Measurements from ENCODE around the gene DDX20.

DDX20 gene

GRCh38 chr1:111725192-111725591 is 30.5 kb upstream of the DDX20 start:
- H3K27ac ChIP-seq: no peak overlapping the region
- TF ChIP-seq, protein P1, sequence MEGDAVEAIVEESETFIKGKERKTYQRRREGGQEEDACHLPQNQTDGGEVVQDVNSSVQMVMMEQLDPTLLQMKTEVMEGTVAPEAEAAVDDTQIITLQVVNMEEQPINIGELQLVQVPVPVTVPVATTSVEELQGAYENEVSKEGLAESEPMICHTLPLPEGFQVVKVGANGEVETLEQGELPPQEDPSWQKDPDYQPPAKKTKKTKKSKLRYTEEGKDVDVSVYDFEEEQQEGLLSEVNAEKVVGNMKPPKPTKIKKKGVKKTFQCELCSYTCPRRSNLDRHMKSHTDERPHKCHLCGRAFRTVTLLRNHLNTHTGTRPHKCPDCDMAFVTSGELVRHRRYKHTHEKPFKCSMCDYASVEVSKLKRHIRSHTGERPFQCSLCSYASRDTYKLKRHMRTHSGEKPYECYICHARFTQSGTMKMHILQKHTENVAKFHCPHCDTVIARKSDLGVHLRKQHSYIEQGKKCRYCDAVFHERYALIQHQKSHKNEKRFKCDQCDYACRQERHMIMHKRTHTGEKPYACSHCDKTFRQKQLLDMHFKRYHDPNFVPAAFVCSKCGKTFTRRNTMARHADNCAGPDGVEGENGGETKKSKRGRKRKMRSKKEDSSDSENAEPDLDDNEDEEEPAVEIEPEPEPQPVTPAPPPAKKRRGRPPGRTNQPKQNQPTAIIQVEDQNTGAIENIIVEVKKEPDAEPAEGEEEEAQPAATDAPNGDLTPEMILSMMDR (IDR thresholded peaks at IDR 0.05): no peak
- no peak for TF ChIP-seq ZFX (IDR thresholded peaks at IDR 0.05; ENCODE audit: borderline replicate concordance)

DNA sequence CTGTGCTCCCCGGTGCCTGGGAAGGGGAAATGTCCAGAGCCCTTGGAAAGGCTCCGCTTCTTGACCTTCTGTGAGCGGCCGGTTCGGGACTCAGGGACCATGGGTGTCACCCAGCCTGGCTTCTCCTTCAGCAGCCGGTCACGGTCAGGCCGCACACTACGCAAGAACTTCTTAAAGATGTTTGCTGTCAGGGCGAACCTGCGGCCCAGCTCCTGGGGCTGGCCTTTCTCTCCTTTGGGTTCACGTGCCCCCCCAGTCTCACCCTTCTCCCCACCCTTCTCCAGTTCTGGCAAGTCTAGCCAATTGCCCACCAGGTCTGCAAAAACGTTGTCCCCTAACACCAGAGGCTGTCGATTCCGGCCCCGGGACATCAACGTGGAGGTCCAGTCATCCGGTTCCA is 28.6 kb upstream of the DDX20 start:
- TF ChIP-seq, protein P1 (IDR thresholded peaks at IDR 0.05): no peak
- TF ChIP-seq ZFX (IDR thresholded peaks at IDR 0.05; ENCODE audit: borderline replicate concordance): no peak
- H3K27ac ChIP-seq: no peak overlapping the region

DNA sequence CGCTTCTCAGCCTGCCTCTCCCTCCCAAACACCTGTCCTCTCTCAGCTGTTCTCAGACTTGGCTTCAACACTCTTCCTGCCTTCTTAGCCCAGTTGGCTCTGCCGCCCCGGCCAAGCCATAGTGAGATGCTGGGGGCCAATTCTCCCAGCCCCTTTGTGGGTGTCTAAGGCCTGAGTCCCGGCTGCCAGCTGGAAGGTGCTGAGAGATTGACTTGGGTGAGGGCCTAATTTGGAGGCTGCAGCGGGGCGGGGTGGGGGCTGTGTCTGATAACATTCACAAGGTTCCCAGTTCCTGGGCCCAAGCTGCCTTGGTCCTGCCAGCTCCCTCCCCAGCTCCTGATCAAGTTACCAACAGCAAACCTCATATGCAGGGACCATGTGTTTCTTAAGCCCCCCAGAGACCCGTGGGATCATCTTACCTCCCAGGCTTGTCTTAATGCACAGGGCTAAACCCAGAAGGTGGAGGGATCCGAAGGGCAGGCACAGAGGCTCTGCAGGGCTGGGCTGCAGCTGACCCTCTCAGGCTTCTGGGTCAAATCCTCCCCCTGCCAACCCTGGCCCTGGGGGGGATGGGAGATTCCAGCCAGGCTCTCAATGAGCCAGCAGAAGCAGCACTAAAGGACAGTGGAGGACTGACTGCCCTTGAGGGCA is 26.3 kb upstream of the DDX20 start:
- H3K27ac ChIP-seq: no peak overlapping the region

DNA sequence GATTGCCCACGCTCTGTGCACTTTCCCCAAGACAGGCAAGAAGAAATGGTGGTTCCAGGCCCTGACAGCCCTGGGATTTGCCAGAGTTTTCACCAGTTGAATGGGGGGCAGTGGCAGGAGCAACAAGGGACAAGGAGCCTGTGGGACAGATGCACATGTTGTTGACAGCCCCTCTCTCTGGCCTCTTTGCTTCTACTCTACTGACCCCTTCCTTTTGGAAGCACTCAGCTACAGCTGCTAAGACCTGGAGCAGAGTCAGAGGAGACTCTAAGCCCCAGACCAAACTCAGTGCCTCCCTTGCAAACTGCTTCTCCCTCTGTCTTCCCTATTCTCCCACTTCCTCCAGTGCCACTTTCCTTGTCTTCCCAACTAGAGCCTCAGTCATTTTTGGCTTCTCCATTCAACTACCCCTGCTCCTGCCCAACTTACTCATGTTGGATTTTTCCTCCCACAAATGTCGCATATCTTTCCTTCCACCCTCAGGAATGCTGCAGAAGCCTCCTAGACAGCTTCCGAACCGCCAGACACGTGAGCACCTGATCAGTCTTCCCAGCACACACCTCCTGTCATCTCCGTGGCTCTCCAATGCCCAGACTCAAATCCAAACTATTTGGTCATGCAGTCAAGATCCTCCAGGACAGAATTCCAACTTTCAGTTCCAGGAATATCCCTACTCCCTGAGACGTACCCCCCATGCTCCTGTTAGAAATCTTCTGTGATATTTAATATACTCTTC is 25.6 kb upstream of the DDX20 start:
- TF ChIP-seq, protein P1 (IDR thresholded peaks at IDR 0.05): no peak
- no peak for TF ChIP-seq ZFX (IDR thresholded peaks at IDR 0.05; ENCODE audit: borderline replicate concordance)
- no peak overlapping the region for H3K27ac ChIP-seq

More for the DNA sequence above, 26.3 kb upstream of the DDX20 start:
- TF ChIP-seq ZFX (IDR thresholded peaks at IDR 0.05; ENCODE audit: borderline replicate concordance): no peak

- no peak for TF ChIP-seq ZFX (IDR thresholded peaks at IDR 0.05; ENCODE audit: borderline replicate concordance)
- TF ChIP-seq, protein P1 (IDR thresholded peaks at IDR 0.05): no peak
- H3K27ac ChIP-seq: no peak overlapping the region
Measured at GRCh38 chr1:111730706-111731105, 25.0 kb upstream of the DDX20 start.

GRCh38 chr1:111731956-111732355 is 23.7 kb upstream of the DDX20 start:
- H3K27ac ChIP-seq: no peak overlapping the region
- TF ChIP-seq, protein P1 (IDR thresholded peaks at IDR 0.05): no peak
- TF ChIP-seq ZFX (IDR thresholded peaks at IDR 0.05; ENCODE audit: borderline replicate concordance): no peak

DNA sequence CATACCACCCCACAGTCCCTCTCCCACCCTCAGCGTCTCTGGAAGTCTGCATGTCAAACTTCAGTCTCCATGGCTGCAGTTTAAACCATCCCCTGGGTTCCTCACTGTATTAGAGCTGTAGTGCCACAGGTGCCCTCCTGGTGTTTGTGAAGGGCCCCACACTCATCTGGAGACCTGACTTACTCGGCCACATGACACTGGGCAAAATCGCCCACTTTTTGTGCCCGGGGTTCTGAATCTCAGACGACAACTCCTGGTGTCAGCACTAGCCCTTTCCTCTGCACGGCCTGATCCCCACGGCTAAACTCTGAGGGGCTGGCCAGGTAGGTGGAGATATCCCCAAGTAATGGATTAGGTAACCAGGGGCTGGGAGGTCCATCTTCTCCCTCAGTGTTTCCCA is 23.0 kb upstream of the DDX20 start:
- H3K27ac ChIP-seq: no peak overlapping the region
- no peak for TF ChIP-seq ZFX (IDR thresholded peaks at IDR 0.05; ENCODE audit: borderline replicate concordance)

- H3K27ac ChIP-seq: no peak overlapping the region
- no peak for TF ChIP-seq ZFX (IDR thresholded peaks at IDR 0.05; ENCODE audit: borderline replicate concordance)
- TF ChIP-seq, protein P1 (IDR thresholded peaks at IDR 0.05): no peak
Measured at GRCh38 chr1:111733183-111733991, 22.3 kb upstream of the DDX20 start.

Measured in 22Rv1 (cell line).